H9 (cell line): ENCODE data around the gene SMAD7. TPM values are rescaled to one million over a fixed set of nuclear protein-coding genes. Genes with fewer than 3 reads are reported as not detected.

Experiments used
- DNase-seq: peaks from one replicate; pipeline ENCODE4 v3.0.0-alpha.2; 2017
- H2AFZ ChIP-seq: one replicate; pipeline ENCODE4 v1.6.1; 2013; ENCODE audit warnings: mild to moderate bottlenecking, low read length, control low read depth, moderate library complexity
- H2AK5ac ChIP-seq: 2 replicates; pipeline ENCODE4 v1.6.1; 2013; ENCODE audit warnings: low read length, control low read depth, mixed read lengths; ENCODE audit not compliant: insufficient read length
- H2BK120ac ChIP-seq: one replicate; pipeline ENCODE4 v1.6.1; 2013; ENCODE audit warnings: low read depth, mild to moderate bottlenecking, low read length, control low read depth, inconsistent platforms; ENCODE audit not compliant: poor library complexity, severe bottlenecking
- H2BK12ac ChIP-seq: 2 replicates; pipeline ENCODE4 v1.6.1; 2013; ENCODE audit warnings: low read length, control low read depth, mixed read lengths, low read depth; ENCODE audit not compliant: insufficient read length
- H2BK15ac ChIP-seq: 2 replicates; pipeline ENCODE4 v1.6.1; 2013; ENCODE audit warnings: low read depth, low read length, control low read depth
- H2BK20ac ChIP-seq: one replicate; pipeline ENCODE4 v1.6.1; 2013; ENCODE audit warnings: low read depth, mild to moderate bottlenecking, low read length, control low read depth, inconsistent platforms; ENCODE audit not compliant: poor library complexity, severe bottlenecking
- H2BK5ac ChIP-seq: 2 replicates; pipeline ENCODE4 v1.6.1; 2013; ENCODE audit warnings: low read length, control low read depth, mixed read lengths; ENCODE audit not compliant: insufficient read length
- H3K14ac ChIP-seq: 2 replicates; pipeline ENCODE4 v1.6.1; 2013; ENCODE audit warnings: low read length, control low read depth; ENCODE audit not compliant: insufficient read depth
- H3K18ac ChIP-seq: 2 replicates; pipeline ENCODE4 v1.6.1; 2013; ENCODE audit warnings: low read depth, mild to moderate bottlenecking, mixed read lengths, low read length, control low read depth; ENCODE audit not compliant: insufficient read length
- H3K23ac ChIP-seq: 2 replicates; pipeline ENCODE4 v1.6.1; 2013; ENCODE audit warnings: low read length, control low read depth, mixed read lengths, low read depth; ENCODE audit not compliant: insufficient read length
- H3K23me2 ChIP-seq: 2 replicates; pipeline ENCODE4 v1.6.1; 2013; ENCODE audit warnings: low read depth, mild to moderate bottlenecking, mixed read lengths, low read length, control low read depth; ENCODE audit not compliant: insufficient read length, poor library complexity, severe bottlenecking
- H3K27ac ChIP-seq: 2 replicates; pipeline ENCODE4 v1.5.1; 2013; ENCODE audit warnings: low read length, control low read depth, mixed read lengths, low read depth; ENCODE audit not compliant: insufficient read length
- H3K27me3 ChIP-seq: 2 replicates; pipeline ENCODE4 v1.6.1; 2013; ENCODE audit warnings: low read length, control low read depth, inconsistent platforms; ENCODE audit not compliant: insufficient read depth
- H3K4ac ChIP-seq: 2 replicates; pipeline ENCODE4 v1.6.1; 2013; ENCODE audit warnings: low read depth, mild to moderate bottlenecking, control low read depth, inconsistent platforms, low read length, moderate library complexity
- H3K4me1 ChIP-seq: 2 replicates; pipeline ENCODE4 v1.6.1; 2013; ENCODE audit warnings: low read length, control low read depth, inconsistent platforms; ENCODE audit not compliant: insufficient read depth
- H3K4me2 ChIP-seq: 2 replicates; pipeline ENCODE4 v1.6.1; 2013; ENCODE audit warnings: low read length, control low read depth, mixed read lengths; ENCODE audit not compliant: insufficient read length, insufficient read depth
- H3K56ac ChIP-seq: 2 replicates; pipeline ENCODE4 v1.6.1; 2013; ENCODE audit warnings: low read depth, mild to moderate bottlenecking, mixed read lengths, low read length, control low read depth; ENCODE audit not compliant: insufficient read length
- H3K79me1 ChIP-seq: 2 replicates; pipeline ENCODE4 v1.6.1; 2013; ENCODE audit warnings: low read depth, mild to moderate bottlenecking, moderate library complexity, low read length, control low read depth, inconsistent platforms; ENCODE audit not compliant: insufficient read depth, poor library complexity, severe bottlenecking
- H3K79me2 ChIP-seq: 2 replicates; pipeline ENCODE4 v1.6.1; 2013; ENCODE audit warnings: low read length, control low read depth, inconsistent platforms; ENCODE audit not compliant: insufficient read depth
- H3K9ac ChIP-seq: 2 replicates; pipeline ENCODE4 v1.6.1; 2013; ENCODE audit warnings: low read length, control low read depth, mixed read lengths; ENCODE audit not compliant: insufficient read length; ENCODE audit errors: extremely low read depth
- H3K9me3 ChIP-seq: one replicate; pipeline ENCODE4 v1.6.1; 2013; ENCODE audit warnings: low read depth, low read length, inconsistent platforms; ENCODE audit not compliant: control insufficient read depth
- H3T11ph ChIP-seq: one replicate; pipeline ENCODE4 v1.6.1; 2013; ENCODE audit warnings: mild to moderate bottlenecking, low read length, control low read depth, inconsistent platforms
- H4K20me1 ChIP-seq: one replicate; pipeline ENCODE4 v1.6.1; 2013; ENCODE audit not compliant: control insufficient read depth, insufficient read length, insufficient read depth
- H4K5ac ChIP-seq: 2 replicates; pipeline ENCODE4 v1.6.1; 2013; ENCODE audit warnings: low read depth, mild to moderate bottlenecking, mixed read lengths, low read length, control low read depth; ENCODE audit not compliant: insufficient read length
- H4K8ac ChIP-seq: replicated peaks from 2 replicates; pipeline ENCODE4 v1.6.1; 2013; ENCODE audit warnings: low read length, control low read depth, mixed read lengths, low read depth; ENCODE audit not compliant: insufficient read length
- H4K91ac ChIP-seq: 2 replicates; pipeline ENCODE4 v1.6.1; 2013; ENCODE audit warnings: low read depth, mild to moderate bottlenecking, moderate library complexity, mixed read lengths, low read length, control low read depth; ENCODE audit not compliant: insufficient read length
- H3K27ac Mint-ChIP-seq, 3 experiments: 2 replicates in 2 of 3; 3 replicates in 1 of 3; pipeline ENCODE4 v1.8.0; 2020 to 2021; ENCODE audit warnings: mixed read lengths in 3 of 3, mild to moderate bottlenecking in 1 of 3, moderate library complexity in 1 of 3
- H3K27me3 Mint-ChIP-seq: 2 replicates; pipeline ENCODE4 v1.8.0; 2021; ENCODE audit warnings: low read depth, mild to moderate bottlenecking, moderate library complexity, mixed read lengths
- H3K36me3 Mint-ChIP-seq, 3 experiments: 2 replicates in 2 of 3; 3 replicates in 1 of 3; pipeline ENCODE4 v1.8.0; 2020 to 2021; ENCODE audit warnings: low read depth in 3 of 3, mixed read lengths in 3 of 3; ENCODE audit not compliant: insufficient read depth in 1 of 3
- H3K4me1 Mint-ChIP-seq, 2 experiments: 2 replicates each; pipeline ENCODE4 v1.8.0; 2020; ENCODE audit warnings: mixed read lengths in 2 of 2
- H3K4me3 Mint-ChIP-seq, 2 experiments: 2 replicates in 1 of 2; 3 replicates in 1 of 2; pipeline ENCODE4 v1.8.0; 2020 to 2021; ENCODE audit warnings: mild to moderate bottlenecking in 2 of 2, mixed read lengths in 2 of 2, moderate library complexity in 1 of 2
- H3K9me3 Mint-ChIP-seq, 2 experiments: 2 replicates in 1 of 2; 3 replicates in 1 of 2; pipeline ENCODE4 v1.8.0; 2020; ENCODE audit warnings: mild to moderate bottlenecking in 2 of 2, mixed read lengths in 2 of 2, moderate library complexity in 1 of 2
- WGBS: extraction: QIAGEN DNeasy Blood & Tissue Kit; methylation state at CpG from one replicate; pipeline ENCODE4 v1.1.7; 2013; ENCODE audit warnings: missing lambda C conversion rate, low lambda C conversion rate, mixed read lengths; ENCODE audit not compliant: insufficient read length; ENCODE audit errors: extremely low coverage; 5-methylcytosine and 5-hydroxymethylcytosine counted together
- total RNA-seq: library from RNA; stranded (reverse); gene quantifications from 2 replicates; pipeline ENCODE4 v1.2.1, GENCODE V29; 2021
- TF ChIP-seq, protein P1 (sequence below): fragments of 200-600 bp; sonication (generic); conservative IDR thresholded peaks from 3 replicates; pipeline ENCODE4 v1.8.0; 2021; ENCODE audit warnings: antibody characterized with exemption, mild to moderate bottlenecking

Gene SMAD7
- total RNA-seq, 1 experiment from 2014 or later = 27.7 TPM

DNA sequence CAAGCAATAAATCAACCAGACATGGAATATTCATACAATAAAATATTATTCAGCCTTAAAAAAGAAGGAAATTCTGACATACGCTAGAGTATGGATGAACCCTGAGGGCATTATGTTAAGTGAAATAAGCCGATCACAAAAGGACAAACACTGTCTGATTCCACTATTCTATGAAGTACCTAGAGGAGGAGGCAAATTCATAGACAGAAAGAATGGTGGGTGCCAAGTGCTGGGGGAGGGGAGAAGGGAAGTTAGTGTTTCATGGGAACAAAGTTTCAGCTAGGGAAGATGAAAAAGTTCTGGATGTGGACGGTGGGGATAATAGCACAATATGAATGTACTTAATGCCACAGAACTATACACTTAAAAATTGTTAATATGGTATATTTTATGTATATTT, 19.8 kb downstream of the SMAD7 start:
- Mint-ChIP-seq H3K4me1 (peaks cover 91 to 98% of the 10 kb centered on the region in 2 experiments), H3K27ac (peak overlapping the region in 1 of 3 experiments; percentile 95; a peak in 2 of 7 replicates), H3K36me3 (peaks cover 4 to 33% (median 13%) of the 10 kb centered on the region in 3 experiments; a peak in 6 of 7 replicates), H3K9me3 (no peaks in the 10 kb centered on the region), H3K27me3 (no peaks in the 10 kb centered on the region), H3K4me3 (peak overlapping the region in 1 of 2 experiments; percentile 68; a peak in 2 of 5 replicates)
- no peak overlapping the region for H2BK5ac ChIP-seq
- no peak overlapping the region for H3K18ac ChIP-seq
- no peaks in the 10 kb centered on the region for H3K27me3 ChIP-seq
- H3K23me2 ChIP-seq = no peaks in the 10 kb centered on the region
- no peak overlapping the region for H4K91ac ChIP-seq
- H3K4me1 ChIP-seq = peaks cover 22% of the 10 kb centered on the region; the same call in 1 of the 2 replicates
- TF ChIP-seq, protein P1, sequence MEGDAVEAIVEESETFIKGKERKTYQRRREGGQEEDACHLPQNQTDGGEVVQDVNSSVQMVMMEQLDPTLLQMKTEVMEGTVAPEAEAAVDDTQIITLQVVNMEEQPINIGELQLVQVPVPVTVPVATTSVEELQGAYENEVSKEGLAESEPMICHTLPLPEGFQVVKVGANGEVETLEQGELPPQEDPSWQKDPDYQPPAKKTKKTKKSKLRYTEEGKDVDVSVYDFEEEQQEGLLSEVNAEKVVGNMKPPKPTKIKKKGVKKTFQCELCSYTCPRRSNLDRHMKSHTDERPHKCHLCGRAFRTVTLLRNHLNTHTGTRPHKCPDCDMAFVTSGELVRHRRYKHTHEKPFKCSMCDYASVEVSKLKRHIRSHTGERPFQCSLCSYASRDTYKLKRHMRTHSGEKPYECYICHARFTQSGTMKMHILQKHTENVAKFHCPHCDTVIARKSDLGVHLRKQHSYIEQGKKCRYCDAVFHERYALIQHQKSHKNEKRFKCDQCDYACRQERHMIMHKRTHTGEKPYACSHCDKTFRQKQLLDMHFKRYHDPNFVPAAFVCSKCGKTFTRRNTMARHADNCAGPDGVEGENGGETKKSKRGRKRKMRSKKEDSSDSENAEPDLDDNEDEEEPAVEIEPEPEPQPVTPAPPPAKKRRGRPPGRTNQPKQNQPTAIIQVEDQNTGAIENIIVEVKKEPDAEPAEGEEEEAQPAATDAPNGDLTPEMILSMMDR = no peak
- peaks cover 89% of the 10 kb centered on the region; the same call in 1 of the 2 replicates for H3K79me2 ChIP-seq
- no peak overlapping the region for H3K27ac ChIP-seq
- H2AFZ ChIP-seq = no peak overlapping the region
- H3K56ac ChIP-seq = no peak overlapping the region
- H2AK5ac ChIP-seq = no peak overlapping the region
- H2BK15ac ChIP-seq = no peak overlapping the region
- H2BK12ac ChIP-seq = no peak overlapping the region
- no peak overlapping the region for H4K5ac ChIP-seq
- WGBS = no CpG with 5 or more reads among the region's 3 CpGs
- no peak overlapping the region for H3K14ac ChIP-seq
- no peak overlapping the region for H3K9ac ChIP-seq
- no peak overlapping the region for H3T11ph ChIP-seq
- H2BK120ac ChIP-seq = no peak overlapping the region
- no peak overlapping the region for H3K4me2 ChIP-seq
- H3K79me1 ChIP-seq = no peaks in the 10 kb centered on the region
- no peaks in the 10 kb centered on the region for H3K9me3 ChIP-seq
- H4K8ac ChIP-seq = no peak overlapping the region
- DNase-seq = no peak
- H2BK20ac ChIP-seq = no peak overlapping the region
- no peak overlapping the region for H3K4ac ChIP-seq
- no peak overlapping the region for H3K23ac ChIP-seq
- H4K20me1 ChIP-seq = no peaks in the 10 kb centered on the region
